ENCODE data around the gene MSH5.
A peak's percentile ranks its signal among the peaks of the same experiment; 100 is the strongest.
"Not testable (repeated sequence)": the region's sequence is repeated elsewhere in the genome, so short reads cannot be mapped to it uniquely, and the experiment has no call there.

MSH5 gene

DNA sequence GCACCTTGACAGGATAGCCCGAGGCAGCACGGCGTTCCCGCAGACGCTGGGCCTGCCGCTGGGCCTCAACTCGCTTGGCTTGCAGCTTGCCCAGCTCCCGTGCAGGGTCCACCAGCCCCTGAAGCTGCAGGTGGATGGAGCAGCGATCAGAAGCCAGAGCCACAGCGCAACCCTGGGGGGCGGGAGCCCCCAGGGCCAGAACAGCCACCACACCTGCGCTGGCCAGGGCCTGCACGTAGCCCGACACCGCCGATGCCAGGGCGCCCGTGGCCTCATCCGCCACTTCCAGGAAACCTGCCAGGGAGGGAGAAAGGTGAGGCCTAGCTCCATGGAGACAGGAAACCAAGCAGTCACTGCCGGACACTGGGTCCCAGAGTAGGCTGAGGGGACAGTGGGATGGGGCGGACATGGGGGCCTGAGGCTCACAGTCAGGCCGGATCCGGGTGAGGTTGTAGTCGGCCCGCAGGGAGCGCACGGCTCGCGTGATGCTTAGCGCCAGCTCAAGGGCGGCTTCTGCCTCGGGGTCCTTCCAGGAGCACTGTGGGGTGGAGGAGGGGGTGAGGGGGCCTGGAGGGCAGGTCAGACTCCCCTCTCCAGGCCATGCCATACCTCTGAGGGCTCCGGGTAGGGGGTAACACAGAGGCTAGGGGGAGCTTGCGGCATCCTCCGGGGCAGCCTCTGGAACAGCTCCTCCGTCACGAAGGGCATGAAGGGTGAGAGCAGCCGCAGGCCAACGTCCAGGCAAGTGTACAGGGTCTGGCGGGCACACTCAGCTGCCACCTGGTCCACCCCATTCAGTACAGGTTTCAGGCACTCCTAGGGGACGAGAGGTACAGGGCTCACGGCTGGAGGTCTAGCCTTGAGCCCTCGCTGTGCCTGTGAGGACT lies 39.4 kb downstream of the MSH5 start:
- no peak for DNase-seq (ENCODE audit: low read depth)

GRCh38 chr6:31779908-31780307 lies 40.1 kb downstream of the MSH5 start:
- DNase-seq (ENCODE audit: low read depth) = no peak

GRCh38 chr6:31780507-31781243 lies 40.9 kb downstream of the MSH5 start:
- DNase-seq (ENCODE audit: low read depth) = no peak

- DNase-seq (ENCODE audit: low read depth) = no peak
Measured at GRCh38 chr6:31781244-31782125, 41.7 kb downstream of the MSH5 start.

DNA sequence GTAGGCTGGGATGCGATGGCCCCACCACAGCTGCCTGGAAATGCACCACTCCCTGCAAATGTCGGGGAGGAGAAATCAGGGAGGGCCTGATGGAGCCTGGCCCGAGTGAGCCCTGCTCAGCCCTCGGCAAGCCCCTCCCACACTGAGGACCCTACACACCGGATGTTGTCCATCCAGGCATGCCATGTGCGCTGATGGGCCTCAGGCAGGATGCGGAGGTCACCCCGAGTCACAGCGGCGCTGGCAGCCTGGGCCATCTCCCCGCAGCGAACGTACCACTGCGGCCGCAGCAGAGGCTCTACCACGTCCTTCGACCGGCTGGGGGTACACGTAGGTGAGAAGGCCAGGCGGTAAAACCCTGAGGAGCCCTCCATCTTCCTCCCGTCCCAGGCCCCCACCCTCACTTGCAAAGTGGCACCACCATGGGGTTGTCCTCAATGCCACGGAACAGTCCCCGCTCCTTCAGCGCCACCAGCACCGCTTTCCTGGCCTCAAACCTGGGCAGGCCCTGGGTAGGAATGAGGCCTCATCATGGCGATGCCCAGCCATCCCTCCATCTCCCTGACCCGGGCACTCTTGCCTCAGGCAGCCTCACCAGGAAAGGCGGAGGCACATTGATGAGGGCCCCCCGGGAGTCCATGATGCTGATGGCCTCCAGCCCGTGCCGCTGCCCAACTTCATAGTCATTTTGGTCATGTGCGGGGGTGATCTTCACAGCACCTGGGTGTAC lies 42.5 kb downstream of the MSH5 start:
- no peak for DNase-seq (ENCODE audit: low read depth)

GRCh38 chr6:31784098-31784925 lies 44.5 kb downstream of the MSH5 start:
- DNase-seq (ENCODE audit: low read depth) = no peak

DNA sequence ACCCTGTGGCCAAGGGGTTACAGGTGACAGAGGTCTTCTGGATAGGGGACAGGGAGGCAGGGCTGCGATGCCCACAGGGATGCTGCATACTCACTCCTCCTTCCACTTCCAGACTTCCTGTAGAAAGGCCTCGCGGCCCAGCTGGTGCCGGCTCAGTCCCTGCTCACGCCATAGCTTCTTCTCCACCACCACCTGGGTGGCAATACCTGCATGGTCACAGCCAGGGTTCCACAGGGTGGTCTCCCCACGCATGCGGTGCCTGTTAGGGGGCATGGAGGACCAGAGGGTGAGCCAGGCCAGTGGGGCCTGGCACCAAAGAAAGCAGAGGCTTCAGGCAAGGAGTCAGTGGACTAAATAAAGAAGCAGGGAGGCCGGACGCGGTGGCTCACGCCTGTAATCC lies 45.7 kb downstream of the MSH5 start:
- no peak for DNase-seq (ENCODE audit: low read depth)

GRCh38 chr6:31791324-31792089 lies 51.7 kb downstream of the MSH5 start:
- DNase-seq (ENCODE audit: low read depth) = no peak

GRCh38 chr6:31792090-31792374 lies 52.2 kb downstream of the MSH5 start:
- no peak for DNase-seq (ENCODE audit: low read depth)

DNA sequence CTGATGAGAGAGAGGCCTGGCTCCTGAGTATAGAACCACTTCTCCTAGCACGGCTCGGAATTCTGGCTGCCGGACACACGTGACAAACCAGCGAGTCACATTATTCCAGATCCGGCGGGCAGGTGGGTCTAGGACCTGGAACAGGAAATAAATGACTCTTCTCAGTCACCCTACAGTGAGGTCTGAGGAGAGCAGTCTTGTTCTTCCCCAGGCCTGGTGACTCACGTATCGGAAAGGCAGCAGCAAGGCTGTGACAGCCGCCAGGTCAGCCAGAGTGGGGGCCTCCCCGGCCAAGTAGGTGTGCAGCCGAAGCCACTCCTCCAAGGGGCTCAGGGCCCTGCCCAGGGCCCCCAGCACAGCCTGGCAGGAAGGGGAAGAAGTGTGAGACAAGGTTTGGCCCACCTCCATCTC lies 53.0 kb downstream of the MSH5 start:
- no peak for DNase-seq (ENCODE audit: low read depth)

GRCh38 chr6:31793927-31794245 lies 54.1 kb downstream of the MSH5 start:
- DNase-seq (ENCODE audit: low read depth) = not testable (repeated sequence)

GRCh38 chr6:31794294-31794865 lies 54.6 kb downstream of the MSH5 start:
- no peak for DNase-seq (ENCODE audit: low read depth)

DNA sequence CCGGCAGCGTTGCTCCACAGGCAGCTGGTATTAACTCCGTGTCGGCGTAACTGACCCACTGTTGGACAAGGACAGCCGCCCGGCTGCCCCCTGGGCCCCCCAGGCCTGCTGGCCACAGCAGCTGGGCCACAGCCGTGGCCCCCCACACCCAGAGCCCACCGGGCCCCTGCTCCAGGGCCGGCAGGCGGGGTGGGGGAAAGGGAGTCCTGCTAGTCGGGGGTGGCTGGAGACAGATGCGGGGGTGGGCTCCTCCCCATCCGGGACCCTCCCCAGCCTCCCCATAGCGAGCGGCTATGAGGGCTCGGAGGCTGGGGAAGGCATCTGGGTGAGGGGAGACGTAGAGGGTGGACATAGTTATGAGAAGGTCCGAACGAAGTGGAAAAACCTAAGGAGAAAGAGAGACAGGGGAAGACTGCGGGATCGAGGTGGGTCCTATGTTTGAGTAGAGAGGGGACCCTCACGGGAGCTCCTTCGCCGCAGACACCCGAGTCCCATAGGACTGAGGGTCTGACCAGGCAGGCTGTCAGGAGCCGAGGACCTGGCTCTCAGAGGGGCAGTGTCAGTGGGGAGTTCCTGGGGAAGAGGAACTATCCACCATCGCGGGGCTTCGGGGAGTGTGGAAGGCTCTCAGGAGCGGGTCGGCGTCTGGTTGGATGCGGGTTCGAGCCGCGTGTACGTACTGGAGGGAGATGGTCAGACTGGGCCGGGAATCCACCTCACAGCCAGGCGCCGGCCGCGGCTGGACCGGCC lies 55.2 kb downstream of the MSH5 start:
- no peak for DNase-seq (ENCODE audit: low read depth)

DNA sequence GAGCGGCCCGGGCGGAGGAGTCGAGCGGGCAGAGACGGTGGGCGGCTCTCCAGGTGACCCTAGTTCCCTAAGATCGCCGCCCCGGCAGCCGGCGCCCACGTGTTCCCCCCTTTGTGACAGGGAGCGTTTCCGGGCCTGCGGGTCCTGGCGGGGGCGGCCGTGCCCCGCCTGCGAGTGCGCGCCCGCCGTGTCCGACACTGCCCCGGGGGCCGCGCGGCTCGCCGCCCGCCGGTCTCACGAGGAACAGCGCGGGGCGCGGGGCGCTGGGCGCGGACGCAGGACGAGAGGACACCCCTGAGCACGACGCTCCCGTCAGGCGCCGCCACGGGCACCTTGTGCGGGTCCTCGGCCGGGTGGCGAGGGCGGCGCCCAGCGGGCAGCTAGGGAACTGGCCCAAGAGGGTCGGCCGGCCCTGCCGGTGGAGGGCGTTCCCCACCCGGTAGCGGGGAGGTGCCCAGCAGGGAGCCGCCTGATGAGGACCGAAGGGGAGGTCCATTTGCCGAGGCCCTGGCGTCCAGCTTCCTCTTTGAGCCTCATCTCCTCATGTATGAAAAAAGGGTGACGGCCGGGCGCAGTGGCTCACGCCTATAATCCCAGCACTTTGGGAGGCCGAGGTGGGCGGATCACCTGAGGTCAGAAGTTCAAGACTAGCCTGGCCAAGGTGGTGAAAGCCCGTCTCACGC lies 56.0 kb downstream of the MSH5 start, which contains the start of gene VARS1:
Gene VARS1, minus strand, starts transcription at position 137 of the 683 bp plus-strand sequence. CDS start 535 bp downstream, outside the sequence.
- peak; percentile 70 for DNase-seq (ENCODE audit: low read depth)

- no peak for DNase-seq (ENCODE audit: low read depth)
Measured at GRCh38 chr6:31796993-31797385, 57.2 kb downstream of the MSH5 start.

- no peak for DNase-seq (ENCODE audit: low read depth)
Measured at GRCh38 chr6:31797588-31797987, 57.8 kb downstream of the MSH5 start.

GRCh38 chr6:31799781-31800180 lies 60.0 kb downstream of the MSH5 start:
- DNase-seq (ENCODE audit: low read depth) = no peak

Data from activated gamma-delta T cell treated with anti-CD3 and anti-CD28 coated beads, Interleukin-2, amount 50 U/mL, for 16 hours (primary cell).